Measurements from ENCODE around the gene FURIN.
"Not testable (repeated sequence)": the region's sequence is repeated elsewhere in the genome, so short reads cannot be mapped to it uniquely, and the experiment has no call there.

The FURIN gene

GRCh38 chr15:90928106-90928505 is 59.7 kb downstream of the FURIN start:
- H4K20me1 ChIP-seq (ENCODE audit: insufficient read depth, low read length); H3K4me2 ChIP-seq (ENCODE audit: low read depth, low read length); H2AFZ ChIP-seq (ENCODE audit: low read length); H3K27me3 ChIP-seq (replicated peaks; ENCODE audit: insufficient read depth, low read length); H3K9me3 ChIP-seq (replicated peaks; ENCODE audit: insufficient read depth, low read length); H3K27ac ChIP-seq (ENCODE audit: low read length); H3K9ac ChIP-seq (ENCODE audit: low read length); H3K36me3 ChIP-seq (replicated peaks; ENCODE audit: insufficient read depth, low read length); H3K4me3 ChIP-seq (ENCODE audit: low read length); DNase-seq; H3K9me2 ChIP-seq (replicated peaks; ENCODE audit: insufficient read depth, low read length): not testable (repeated sequence)
- H3K4me1 ChIP-seq (ENCODE audit: low read length) = peaks cover 16% of the 10 kb centered on the region
- peaks cover 33% of the 10 kb centered on the region for H3F3A ChIP-seq (ENCODE audit: insufficient read depth, low read length)
- H3K79me2 ChIP-seq (ENCODE audit: low read length) = peaks cover 11% of the 10 kb centered on the region

- Histone ChIP-seq H3K4me2 (ENCODE audit: low read depth, low read length) (peak overlapping the region; percentile 85), H3K36me3 (replicated peaks; ENCODE audit: insufficient read depth, low read length) (no peaks in the 10 kb centered on the region), H3K9me2 (replicated peaks; ENCODE audit: insufficient read depth, low read length) (no peaks in the 10 kb centered on the region), H3K27me3 (replicated peaks; ENCODE audit: insufficient read depth, low read length) (no peaks in the 10 kb centered on the region), H3K27ac (ENCODE audit: low read length) (peak overlapping the region; percentile 88), H3K4me3 (ENCODE audit: low read length) (peak overlapping the region; percentile 80), H3K9me3 (replicated peaks; ENCODE audit: insufficient read depth, low read length) (no peaks in the 10 kb centered on the region), H3K4me1 (ENCODE audit: low read length) (peaks cover 23% of the 10 kb centered on the region), H2AFZ (ENCODE audit: low read length) (peak overlapping the region; percentile 43), H3K9ac (ENCODE audit: low read length) (peak overlapping the region; percentile 82), H3F3A (ENCODE audit: insufficient read depth, low read length) (peaks cover 34% of the 10 kb centered on the region), H4K20me1 (ENCODE audit: insufficient read depth, low read length) (no peaks in the 10 kb centered on the region), H3K79me2 (ENCODE audit: low read length) (peaks cover 11% of the 10 kb centered on the region)
- peak; percentile 33 for DNase-seq
- TF ChIP-seq EZH2 (optimal IDR thresholded peaks at IDR 0.05; ENCODE audit: low read depth, low read length) = no peak
- TF ChIP-seq CTCF (IDR thresholded peaks at IDR 0.05; ENCODE audit: low read length) = no peak
- TF ChIP-seq EZH2phosphoT487 (IDR thresholded peaks at IDR 0.05; ENCODE audit: low read length) = no peak
Measured at GRCh38 chr15:90929246-90930019, 61.0 kb downstream of the FURIN start.

DNA sequence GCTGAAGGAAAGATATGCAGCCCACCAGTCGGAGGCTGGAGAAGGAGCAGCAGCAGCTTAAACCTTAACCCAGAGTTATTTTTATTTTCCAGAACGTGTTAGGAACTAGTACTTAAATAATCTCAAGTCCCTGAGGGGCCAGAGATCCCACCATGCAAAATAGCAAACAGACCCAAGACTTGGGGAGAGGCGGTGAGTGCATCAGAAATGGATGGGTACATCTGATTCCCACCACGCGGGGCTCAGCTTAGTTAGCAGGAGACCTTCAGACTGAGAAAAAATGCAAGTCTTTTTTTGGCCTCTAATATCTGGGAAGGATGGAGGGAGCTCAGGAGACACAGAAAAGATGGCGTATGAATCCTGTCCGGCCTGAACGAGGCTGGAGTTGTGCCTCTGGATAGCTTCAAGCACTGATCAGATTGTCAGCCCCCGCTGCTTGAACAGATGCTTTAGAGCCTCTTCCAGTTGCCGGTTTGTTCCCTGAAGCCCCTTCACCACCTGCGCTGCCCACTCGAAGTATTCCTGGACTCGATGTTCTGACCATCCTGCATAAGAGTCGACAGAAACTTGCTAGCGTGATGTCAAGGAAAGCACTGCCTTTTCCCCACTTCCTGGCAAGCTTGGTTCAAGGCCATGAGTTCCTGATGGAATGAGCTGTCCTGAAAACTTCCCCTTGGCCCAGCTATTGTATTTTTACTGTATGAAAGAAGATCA is 62.6 kb downstream of the FURIN start:
- Histone ChIP-seq H3K4me2 (ENCODE audit: low read depth, low read length) (peak overlapping the region; percentile 85), H4K20me1 (ENCODE audit: insufficient read depth, low read length) (no peaks in the 10 kb centered on the region), H2AFZ (ENCODE audit: low read length) (peak overlapping the region; percentile 71; the same call in 1 of the 2 replicates), H3K9me3 (replicated peaks; ENCODE audit: insufficient read depth, low read length) (no peaks in the 10 kb centered on the region), H3K4me1 (ENCODE audit: low read length) (peaks cover 24% of the 10 kb centered on the region), H3K27me3 (replicated peaks; ENCODE audit: insufficient read depth, low read length) (no peaks in the 10 kb centered on the region), H3F3A (ENCODE audit: insufficient read depth, low read length) (peaks cover 42% of the 10 kb centered on the region), H3K36me3 (replicated peaks; ENCODE audit: insufficient read depth, low read length) (no peaks in the 10 kb centered on the region), H3K27ac (ENCODE audit: low read length) (peak overlapping the region; percentile 88), H3K9me2 (replicated peaks; ENCODE audit: insufficient read depth, low read length) (no peaks in the 10 kb centered on the region), H3K9ac (ENCODE audit: low read length) (peak overlapping the region; percentile 82), H3K4me3 (ENCODE audit: low read length) (peak overlapping the region; percentile 80), H3K79me2 (ENCODE audit: low read length) (peaks cover 20% of the 10 kb centered on the region)
- TF ChIP-seq EZH2 (optimal IDR thresholded peaks at IDR 0.05; ENCODE audit: low read depth, low read length) = no peak
- TF ChIP-seq CTCF (IDR thresholded peaks at IDR 0.05; ENCODE audit: low read length) = no peak
- no peak for TF ChIP-seq EZH2phosphoT487 (IDR thresholded peaks at IDR 0.05; ENCODE audit: low read length)
- peak; percentile 17 for DNase-seq

DNA sequence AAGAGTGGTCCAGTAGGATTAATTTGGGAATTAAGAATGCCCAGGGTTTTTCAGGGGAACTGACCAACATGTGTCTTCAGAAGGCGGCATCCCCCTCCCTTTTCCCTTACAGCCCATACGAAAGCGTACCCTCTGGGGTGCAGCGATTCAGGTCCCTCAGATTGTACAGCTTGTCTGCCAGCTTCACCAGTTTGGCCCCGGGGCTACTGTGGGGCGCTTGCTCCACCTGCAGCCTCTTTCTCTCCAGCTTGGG is 63.1 kb downstream of the FURIN start:
- peaks cover 25% of the 10 kb centered on the region for H3K79me2 ChIP-seq (ENCODE audit: low read length)
- H2AFZ ChIP-seq (ENCODE audit: low read length) = peak overlapping the region; percentile 71; the same call in 1 of the 2 replicates
- no peak for DNase-seq
- TF ChIP-seq EZH2 (optimal IDR thresholded peaks at IDR 0.05; ENCODE audit: low read depth, low read length) = no peak
- no peak for TF ChIP-seq EZH2phosphoT487 (IDR thresholded peaks at IDR 0.05; ENCODE audit: low read length)
- TF ChIP-seq CTCF (IDR thresholded peaks at IDR 0.05; ENCODE audit: low read length) = no peak
- H3K27ac ChIP-seq (ENCODE audit: low read length) = peak overlapping the region; percentile 88
- H3K36me3 ChIP-seq (replicated peaks; ENCODE audit: insufficient read depth, low read length) = no peaks in the 10 kb centered on the region
- no peaks in the 10 kb centered on the region for H3K27me3 ChIP-seq (replicated peaks; ENCODE audit: insufficient read depth, low read length)
- H3K4me1 ChIP-seq (ENCODE audit: low read length) = peaks cover 29% of the 10 kb centered on the region
- peaks cover 42% of the 10 kb centered on the region for H3F3A ChIP-seq (ENCODE audit: insufficient read depth, low read length)
- H3K4me3 ChIP-seq (ENCODE audit: low read length) = peak overlapping the region; percentile 80
- no peaks in the 10 kb centered on the region for H4K20me1 ChIP-seq (ENCODE audit: insufficient read depth, low read length)
- H3K4me2 ChIP-seq (ENCODE audit: low read depth, low read length) = peak overlapping the region; percentile 85
- H3K9me2 ChIP-seq (replicated peaks; ENCODE audit: insufficient read depth, low read length) = no peaks in the 10 kb centered on the region
- H3K9ac ChIP-seq (ENCODE audit: low read length) = peak overlapping the region; percentile 82; the same call in 1 of the 2 replicates
- no peaks in the 10 kb centered on the region for H3K9me3 ChIP-seq (replicated peaks; ENCODE audit: insufficient read depth, low read length)

Data from MM.1S (cell line).